ENCODE measurements around the gene MUC20.
"Not testable (repeated sequence)": the region's sequence is repeated elsewhere in the genome, so short reads cannot be mapped to it uniquely, and the experiment has no call there.

The MUC20 gene

DNA sequence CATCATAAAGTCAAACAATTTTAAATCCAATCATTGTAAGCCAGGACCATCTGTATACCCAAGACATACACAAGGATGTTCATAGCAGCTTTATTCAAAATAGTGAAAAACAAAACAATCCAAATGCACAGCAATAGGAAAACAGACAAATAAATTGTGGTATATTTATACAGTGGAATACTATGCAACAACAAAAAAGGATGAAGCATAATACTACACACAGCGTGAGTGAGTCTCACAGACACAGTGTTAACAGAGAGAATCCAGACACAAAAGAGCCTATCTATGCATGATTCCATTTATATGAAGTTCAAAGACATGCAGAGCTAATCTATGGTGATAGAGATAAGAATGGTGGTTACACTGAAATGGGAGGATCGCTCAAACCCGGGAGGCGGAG is 5.6 kb upstream of the MUC20 start:
- no peak for DNase-seq
- TF ChIP-seq, protein P1, sequence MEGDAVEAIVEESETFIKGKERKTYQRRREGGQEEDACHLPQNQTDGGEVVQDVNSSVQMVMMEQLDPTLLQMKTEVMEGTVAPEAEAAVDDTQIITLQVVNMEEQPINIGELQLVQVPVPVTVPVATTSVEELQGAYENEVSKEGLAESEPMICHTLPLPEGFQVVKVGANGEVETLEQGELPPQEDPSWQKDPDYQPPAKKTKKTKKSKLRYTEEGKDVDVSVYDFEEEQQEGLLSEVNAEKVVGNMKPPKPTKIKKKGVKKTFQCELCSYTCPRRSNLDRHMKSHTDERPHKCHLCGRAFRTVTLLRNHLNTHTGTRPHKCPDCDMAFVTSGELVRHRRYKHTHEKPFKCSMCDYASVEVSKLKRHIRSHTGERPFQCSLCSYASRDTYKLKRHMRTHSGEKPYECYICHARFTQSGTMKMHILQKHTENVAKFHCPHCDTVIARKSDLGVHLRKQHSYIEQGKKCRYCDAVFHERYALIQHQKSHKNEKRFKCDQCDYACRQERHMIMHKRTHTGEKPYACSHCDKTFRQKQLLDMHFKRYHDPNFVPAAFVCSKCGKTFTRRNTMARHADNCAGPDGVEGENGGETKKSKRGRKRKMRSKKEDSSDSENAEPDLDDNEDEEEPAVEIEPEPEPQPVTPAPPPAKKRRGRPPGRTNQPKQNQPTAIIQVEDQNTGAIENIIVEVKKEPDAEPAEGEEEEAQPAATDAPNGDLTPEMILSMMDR (IDR thresholded peaks at IDR 0.05; ENCODE audit: low read depth, low read length) = no peak
- Histone ChIP-seq H3K4me3 (ENCODE audit: low read depth, low read length) (no peak overlapping the region), H3K36me3 (no peaks in the 10 kb centered on the region), H3K27me3 (ENCODE audit: insufficient read depth, low read depth, severe bottlenecking) (no peaks in the 10 kb centered on the region), H3K9me3 (ENCODE audit: severe bottlenecking) (no peaks in the 10 kb centered on the region), H3K27ac (peak overlapping the region; percentile 37)

GRCh38 chr3:195715583-195716266 is 5.1 kb upstream of the MUC20 start:
- TF ChIP-seq, protein P1 (IDR thresholded peaks at IDR 0.05; ENCODE audit: low read depth, low read length) = no peak
- H3K27ac ChIP-seq = peak overlapping the region; percentile 37; the same call in 1 of the 2 replicates
- no peak overlapping the region for H3K4me3 ChIP-seq (ENCODE audit: low read depth, low read length)
- H3K27me3 ChIP-seq (ENCODE audit: insufficient read depth, low read depth, severe bottlenecking) = no peaks in the 10 kb centered on the region
- H3K36me3 ChIP-seq = no peaks in the 10 kb centered on the region
- DNase-seq = no peak
- no peaks in the 10 kb centered on the region for H3K9me3 ChIP-seq (ENCODE audit: severe bottlenecking)

- TF ChIP-seq, protein P1 (IDR thresholded peaks at IDR 0.05; ENCODE audit: low read depth, low read length) = no peak
- no peaks in the 10 kb centered on the region for H3K9me3 ChIP-seq (ENCODE audit: severe bottlenecking)
- H3K4me3 ChIP-seq (ENCODE audit: low read depth, low read length) = no peak overlapping the region
- no peak overlapping the region for H3K27ac ChIP-seq
- DNase-seq = no peak
- H3K36me3 ChIP-seq = no peaks in the 10 kb centered on the region
- no peaks in the 10 kb centered on the region for H3K27me3 ChIP-seq (ENCODE audit: insufficient read depth, low read depth, severe bottlenecking)
Observed at GRCh38 chr3:195717416-195717815, 3.4 kb upstream of the MUC20 start.

- TF ChIP-seq, protein P1 (IDR thresholded peaks at IDR 0.05; ENCODE audit: low read depth, low read length) = no peak
- Histone ChIP-seq H3K27ac (no peak overlapping the region), H3K9me3 (ENCODE audit: severe bottlenecking) (no peaks in the 10 kb centered on the region), H3K4me3 (ENCODE audit: low read depth, low read length) (no peak overlapping the region), H3K36me3 (no peaks in the 10 kb centered on the region), H3K27me3 (ENCODE audit: insufficient read depth, low read depth, severe bottlenecking) (no peaks in the 10 kb centered on the region)
- no peak for DNase-seq
Observed at GRCh38 chr3:195717852-195718476, 2.8 kb upstream of the MUC20 start.

DNA sequence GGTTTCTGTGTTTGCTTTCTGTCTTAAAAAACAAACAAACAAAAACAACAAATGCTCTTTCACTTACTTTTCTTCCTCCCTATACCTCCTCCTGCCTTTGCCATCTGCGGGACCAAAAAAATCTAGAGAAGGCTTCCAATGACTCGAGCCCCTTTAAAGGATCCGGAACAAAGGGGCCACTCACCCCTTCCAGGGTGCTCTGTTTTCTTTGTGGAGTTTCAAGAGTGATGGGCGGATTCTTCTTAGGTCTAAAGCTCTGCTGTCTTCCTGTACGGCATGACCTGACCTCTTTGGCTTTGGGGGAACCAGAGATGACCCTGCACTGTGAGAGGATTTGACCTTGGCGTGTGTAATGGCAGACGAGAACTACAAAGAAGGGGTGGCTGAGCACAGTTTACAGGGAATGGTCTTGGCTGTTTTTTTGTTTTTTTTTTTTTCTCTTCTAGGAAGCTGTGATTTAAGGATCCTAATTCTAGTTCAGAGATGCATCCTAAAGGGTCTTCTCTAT is 2.2 kb upstream of the MUC20 start:
- TF ChIP-seq, protein P1 (IDR thresholded peaks at IDR 0.05; ENCODE audit: low read depth, low read length) = no peak

GRCh38 chr3:195719514-195720254 is 1.1 kb upstream of the MUC20 start:
- not testable (repeated sequence) for H3K36me3 ChIP-seq; H3K27ac ChIP-seq; H3K27me3 ChIP-seq (ENCODE audit: insufficient read depth, low read depth, severe bottlenecking); DNase-seq; H3K4me3 ChIP-seq (ENCODE audit: low read depth, low read length); H3K9me3 ChIP-seq (ENCODE audit: severe bottlenecking)

More for the DNA sequence above, 2.2 kb upstream of the MUC20 start:
- Histone ChIP-seq H3K27ac (no peak overlapping the region), H3K9me3 (ENCODE audit: severe bottlenecking) (no peaks in the 10 kb centered on the region), H3K4me3 (ENCODE audit: low read depth, low read length) (no peak overlapping the region), H3K36me3 (no peaks in the 10 kb centered on the region), H3K27me3 (ENCODE audit: insufficient read depth, low read depth, severe bottlenecking) (no peaks in the 10 kb centered on the region)
- no peak for DNase-seq

- H3K27ac ChIP-seq; DNase-seq; H3K4me3 ChIP-seq (ENCODE audit: low read depth, low read length); H3K9me3 ChIP-seq (ENCODE audit: severe bottlenecking); H3K27me3 ChIP-seq (ENCODE audit: insufficient read depth, low read depth, severe bottlenecking); H3K36me3 ChIP-seq: not testable (repeated sequence)
Observed at GRCh38 chr3:195722139-195722995, 1.6 kb downstream of the MUC20 start.

GRCh38 chr3:195722996-195723345 is 2.2 kb downstream of the MUC20 start:
- not testable (repeated sequence) for H3K27me3 ChIP-seq (ENCODE audit: insufficient read depth, low read depth, severe bottlenecking); DNase-seq; H3K4me3 ChIP-seq (ENCODE audit: low read depth, low read length); H3K9me3 ChIP-seq (ENCODE audit: severe bottlenecking); H3K36me3 ChIP-seq; H3K27ac ChIP-seq

Measured in WERI-Rb-1 (cell line).